H9 (cell line): ENCODE results near the gene CTBS. TPM values are rescaled to one million over a fixed set of nuclear protein-coding genes. Genes with fewer than 3 reads are reported as not detected.

Experiments
- DNase-seq: peaks from one replicate; pipeline ENCODE4 v3.0.0-alpha.2; 2017
- H2AFZ ChIP-seq: one replicate; pipeline ENCODE4 v1.6.1; 2013; ENCODE audit warnings: mild to moderate bottlenecking, low read length, control low read depth, moderate library complexity
- H2AK5ac ChIP-seq: 2 replicates; pipeline ENCODE4 v1.6.1; 2013; ENCODE audit warnings: low read length, control low read depth, mixed read lengths; ENCODE audit not compliant: insufficient read length
- H2BK120ac ChIP-seq: one replicate; pipeline ENCODE4 v1.6.1; 2013; ENCODE audit warnings: low read depth, mild to moderate bottlenecking, low read length, control low read depth, inconsistent platforms; ENCODE audit not compliant: poor library complexity, severe bottlenecking
- H2BK12ac ChIP-seq: 2 replicates; pipeline ENCODE4 v1.6.1; 2013; ENCODE audit warnings: low read length, control low read depth, mixed read lengths, low read depth; ENCODE audit not compliant: insufficient read length
- H2BK15ac ChIP-seq: 2 replicates; pipeline ENCODE4 v1.6.1; 2013; ENCODE audit warnings: low read depth, low read length, control low read depth
- H2BK20ac ChIP-seq: one replicate; pipeline ENCODE4 v1.6.1; 2013; ENCODE audit warnings: low read depth, mild to moderate bottlenecking, low read length, control low read depth, inconsistent platforms; ENCODE audit not compliant: poor library complexity, severe bottlenecking
- H2BK5ac ChIP-seq: 2 replicates; pipeline ENCODE4 v1.6.1; 2013; ENCODE audit warnings: low read length, control low read depth, mixed read lengths; ENCODE audit not compliant: insufficient read length
- H3K14ac ChIP-seq: 2 replicates; pipeline ENCODE4 v1.6.1; 2013; ENCODE audit warnings: low read length, control low read depth; ENCODE audit not compliant: insufficient read depth
- H3K18ac ChIP-seq: 2 replicates; pipeline ENCODE4 v1.6.1; 2013; ENCODE audit warnings: low read depth, mild to moderate bottlenecking, mixed read lengths, low read length, control low read depth; ENCODE audit not compliant: insufficient read length
- H3K23ac ChIP-seq: 2 replicates; pipeline ENCODE4 v1.6.1; 2013; ENCODE audit warnings: low read length, control low read depth, mixed read lengths, low read depth; ENCODE audit not compliant: insufficient read length
- H3K23me2 ChIP-seq: 2 replicates; pipeline ENCODE4 v1.6.1; 2013; ENCODE audit warnings: low read depth, mild to moderate bottlenecking, mixed read lengths, low read length, control low read depth; ENCODE audit not compliant: insufficient read length, poor library complexity, severe bottlenecking
- H3K27ac ChIP-seq: 2 replicates; pipeline ENCODE4 v1.5.1; 2013; ENCODE audit warnings: low read length, control low read depth, mixed read lengths, low read depth; ENCODE audit not compliant: insufficient read length
- H3K27me3 ChIP-seq: 2 replicates; pipeline ENCODE4 v1.6.1; 2013; ENCODE audit warnings: low read length, control low read depth, inconsistent platforms; ENCODE audit not compliant: insufficient read depth
- H3K4ac ChIP-seq: 2 replicates; pipeline ENCODE4 v1.6.1; 2013; ENCODE audit warnings: low read depth, mild to moderate bottlenecking, control low read depth, inconsistent platforms, low read length, moderate library complexity
- H3K4me1 ChIP-seq: 2 replicates; pipeline ENCODE4 v1.6.1; 2013; ENCODE audit warnings: low read length, control low read depth, inconsistent platforms; ENCODE audit not compliant: insufficient read depth
- H3K4me2 ChIP-seq: 2 replicates; pipeline ENCODE4 v1.6.1; 2013; ENCODE audit warnings: low read length, control low read depth, mixed read lengths; ENCODE audit not compliant: insufficient read length, insufficient read depth
- H3K56ac ChIP-seq: 2 replicates; pipeline ENCODE4 v1.6.1; 2013; ENCODE audit warnings: low read depth, mild to moderate bottlenecking, mixed read lengths, low read length, control low read depth; ENCODE audit not compliant: insufficient read length
- H3K79me1 ChIP-seq: 2 replicates; pipeline ENCODE4 v1.6.1; 2013; ENCODE audit warnings: low read depth, mild to moderate bottlenecking, moderate library complexity, low read length, control low read depth, inconsistent platforms; ENCODE audit not compliant: insufficient read depth, poor library complexity, severe bottlenecking
- H3K79me2 ChIP-seq: 2 replicates; pipeline ENCODE4 v1.6.1; 2013; ENCODE audit warnings: low read length, control low read depth, inconsistent platforms; ENCODE audit not compliant: insufficient read depth
- H3K9ac ChIP-seq: 2 replicates; pipeline ENCODE4 v1.6.1; 2013; ENCODE audit warnings: low read length, control low read depth, mixed read lengths; ENCODE audit not compliant: insufficient read length; ENCODE audit errors: extremely low read depth
- H3K9me3 ChIP-seq: one replicate; pipeline ENCODE4 v1.6.1; 2013; ENCODE audit warnings: low read depth, low read length, inconsistent platforms; ENCODE audit not compliant: control insufficient read depth
- H3T11ph ChIP-seq: one replicate; pipeline ENCODE4 v1.6.1; 2013; ENCODE audit warnings: mild to moderate bottlenecking, low read length, control low read depth, inconsistent platforms
- H4K20me1 ChIP-seq: one replicate; pipeline ENCODE4 v1.6.1; 2013; ENCODE audit not compliant: control insufficient read depth, insufficient read length, insufficient read depth
- H4K5ac ChIP-seq: 2 replicates; pipeline ENCODE4 v1.6.1; 2013; ENCODE audit warnings: low read depth, mild to moderate bottlenecking, mixed read lengths, low read length, control low read depth; ENCODE audit not compliant: insufficient read length
- H4K8ac ChIP-seq: replicated peaks from 2 replicates; pipeline ENCODE4 v1.6.1; 2013; ENCODE audit warnings: low read length, control low read depth, mixed read lengths, low read depth; ENCODE audit not compliant: insufficient read length
- H4K91ac ChIP-seq: 2 replicates; pipeline ENCODE4 v1.6.1; 2013; ENCODE audit warnings: low read depth, mild to moderate bottlenecking, moderate library complexity, mixed read lengths, low read length, control low read depth; ENCODE audit not compliant: insufficient read length
- H3K27ac Mint-ChIP-seq, 3 experiments: 2 replicates in 2 of 3; 3 replicates in 1 of 3; pipeline ENCODE4 v1.8.0; 2020 to 2021; ENCODE audit warnings: mixed read lengths in 3 of 3, mild to moderate bottlenecking in 1 of 3, moderate library complexity in 1 of 3
- H3K27me3 Mint-ChIP-seq: 2 replicates; pipeline ENCODE4 v1.8.0; 2021; ENCODE audit warnings: low read depth, mild to moderate bottlenecking, moderate library complexity, mixed read lengths
- H3K36me3 Mint-ChIP-seq, 3 experiments: 2 replicates in 2 of 3; 3 replicates in 1 of 3; pipeline ENCODE4 v1.8.0; 2020 to 2021; ENCODE audit warnings: low read depth in 3 of 3, mixed read lengths in 3 of 3; ENCODE audit not compliant: insufficient read depth in 1 of 3
- H3K4me1 Mint-ChIP-seq, 2 experiments: 2 replicates each; pipeline ENCODE4 v1.8.0; 2020; ENCODE audit warnings: mixed read lengths in 2 of 2
- H3K4me3 Mint-ChIP-seq, 2 experiments: 2 replicates in 1 of 2; 3 replicates in 1 of 2; pipeline ENCODE4 v1.8.0; 2020 to 2021; ENCODE audit warnings: mild to moderate bottlenecking in 2 of 2, mixed read lengths in 2 of 2, moderate library complexity in 1 of 2
- H3K9me3 Mint-ChIP-seq, 2 experiments: 2 replicates in 1 of 2; 3 replicates in 1 of 2; pipeline ENCODE4 v1.8.0; 2020; ENCODE audit warnings: mild to moderate bottlenecking in 2 of 2, mixed read lengths in 2 of 2, moderate library complexity in 1 of 2
- CTCF ChIP-seq: fragments of 200-600 bp; sonication (generic); conservative IDR thresholded peaks from 3 replicates; pipeline ENCODE4 v1.8.0; 2021; ENCODE audit warnings: antibody characterized with exemption, mild to moderate bottlenecking
- WGBS: extraction: QIAGEN DNeasy Blood & Tissue Kit; methylation state at CpG from one replicate; pipeline ENCODE4 v1.1.7; 2013; ENCODE audit warnings: missing lambda C conversion rate, low lambda C conversion rate, mixed read lengths; ENCODE audit not compliant: insufficient read length; ENCODE audit errors: extremely low coverage; 5-methylcytosine and 5-hydroxymethylcytosine counted together
- total RNA-seq: library from RNA; stranded (reverse); gene quantifications from 2 replicates; pipeline ENCODE4 v1.2.1, GENCODE V29; 2021

CTBS gene
- total RNA-seq, 1 experiment from 2014 or later, result 2.8 TPM

GRCh38 chr1:84510165-84510564 lies 64.1 kb downstream of the CTBS start:
- Histone ChIP-seq H2AFZ (no peak overlapping the region), H3K18ac (no peak overlapping the region), H3K79me2 (peaks cover 1% of the 10 kb centered on the region; the same call in 1 of the 2 replicates), H3K23ac (no peak overlapping the region), H3K14ac (no peak overlapping the region), H3K4me2 (no peak overlapping the region), H3K56ac (no peak overlapping the region), H3K23me2 (peaks cover 4% of the 10 kb centered on the region), H3K27ac (no peak overlapping the region), H2BK20ac (no peak overlapping the region), H2BK120ac (no peak overlapping the region), H4K5ac (no peak overlapping the region), H2AK5ac (no peak overlapping the region), H2BK5ac (no peak overlapping the region), H3K4ac (no peak overlapping the region), H2BK12ac (no peak overlapping the region), H3K27me3 (no peaks in the 10 kb centered on the region), H4K8ac (no peak overlapping the region), H3K9ac (no peak overlapping the region), H3K79me1 (no peaks in the 10 kb centered on the region), H4K20me1 (no peaks in the 10 kb centered on the region), H3T11ph (no peak overlapping the region), H3K9me3 (no peaks in the 10 kb centered on the region), H2BK15ac (no peak overlapping the region), H3K4me1 (no peaks in the 10 kb centered on the region), H4K91ac (no peak overlapping the region)
- H3K4me1 Mint-ChIP-seq, result peaks cover under 1 to 6% of the 10 kb centered on the region in 2 experiments; a peak in 3 of 4 replicates
- no CpG with 5 or more reads among the region's 2 CpGs for WGBS
- peaks cover 16 to 18% of the 10 kb centered on the region in 2 experiments for H3K9me3 Mint-ChIP-seq
- no peaks in the 10 kb centered on the region; the same call in 1 of the 2 replicates for H3K27me3 Mint-ChIP-seq
- no peak overlapping the region for H3K27ac Mint-ChIP-seq
- H3K4me3 Mint-ChIP-seq, result no peak overlapping the region
- peaks cover 5 to 11% (median 5%) of the 10 kb centered on the region in 3 experiments; a peak in 6 of 7 replicates for H3K36me3 Mint-ChIP-seq
- TF ChIP-seq CTCF, result no peak
- DNase-seq, result no peak
